GM12892 (cell line): ENCODE results near the gene NUDCD3.

ENCODE experiments used
- POLR2AphosphoS5 ChIP-seq: IDR thresholded peaks from 2 replicates; pipeline ENCODE4 v1.6.1; 2011; ENCODE audit warnings: low read depth, low read length, control low read depth
- TAF1 ChIP-seq: IDR thresholded peaks from 2 replicates; pipeline ENCODE4 v1.6.1; 2011; ENCODE audit warnings: low read depth, mild to moderate bottlenecking, control low read depth, low read length, borderline replicate concordance

- TF ChIP-seq TAF1 (no peak), POLR2AphosphoS5 (no peak)
Observed at GRCh38 chr7:44521347-44522095, 31.1 kb upstream of the NUDCD3 start.
